BLaER1 (cell line): Measurements from ENCODE around the gene RASAL1.

Source experiments
- H3K27ac ChIP-seq: shearing (Covaris generic); formaldehyde crosslinking; 2 replicates; pipeline ENCODE4 v1.8.1; 2022
- H3K27me3 ChIP-seq: shearing (Covaris generic); formaldehyde crosslinking; 2 replicates; pipeline ENCODE4 v1.8.1; 2022
- H3K36me3 ChIP-seq: shearing (Covaris generic); formaldehyde crosslinking; 2 replicates; pipeline ENCODE4 v1.8.1; 2022
- H3K4me1 ChIP-seq: shearing (Covaris generic); formaldehyde crosslinking; 2 replicates; pipeline ENCODE4 v1.8.1; 2022
- H3K4me2 ChIP-seq: shearing (Covaris generic); formaldehyde crosslinking; 2 replicates; pipeline ENCODE4 v1.8.1; 2022
- H3K4me3 ChIP-seq: shearing (Covaris generic); formaldehyde crosslinking; 2 replicates; pipeline ENCODE4 v1.8.1; 2022
- H3K9ac ChIP-seq: shearing (Covaris generic); formaldehyde crosslinking; 2 replicates; pipeline ENCODE4 v1.8.1; 2022
- H3K9me3 ChIP-seq: shearing (Covaris generic); formaldehyde crosslinking; 2 replicates; pipeline ENCODE4 v1.8.1; 2022
- H4K20me1 ChIP-seq: shearing (Covaris generic); formaldehyde crosslinking; 2 replicates; pipeline ENCODE4 v1.8.1; 2022
- Cebpa-rat ChIP-seq: shearing (Covaris generic); IDR thresholded peaks from 2 replicates; pipeline ENCODE4 v1.8.1; 2022

The RASAL1 gene

DNA sequence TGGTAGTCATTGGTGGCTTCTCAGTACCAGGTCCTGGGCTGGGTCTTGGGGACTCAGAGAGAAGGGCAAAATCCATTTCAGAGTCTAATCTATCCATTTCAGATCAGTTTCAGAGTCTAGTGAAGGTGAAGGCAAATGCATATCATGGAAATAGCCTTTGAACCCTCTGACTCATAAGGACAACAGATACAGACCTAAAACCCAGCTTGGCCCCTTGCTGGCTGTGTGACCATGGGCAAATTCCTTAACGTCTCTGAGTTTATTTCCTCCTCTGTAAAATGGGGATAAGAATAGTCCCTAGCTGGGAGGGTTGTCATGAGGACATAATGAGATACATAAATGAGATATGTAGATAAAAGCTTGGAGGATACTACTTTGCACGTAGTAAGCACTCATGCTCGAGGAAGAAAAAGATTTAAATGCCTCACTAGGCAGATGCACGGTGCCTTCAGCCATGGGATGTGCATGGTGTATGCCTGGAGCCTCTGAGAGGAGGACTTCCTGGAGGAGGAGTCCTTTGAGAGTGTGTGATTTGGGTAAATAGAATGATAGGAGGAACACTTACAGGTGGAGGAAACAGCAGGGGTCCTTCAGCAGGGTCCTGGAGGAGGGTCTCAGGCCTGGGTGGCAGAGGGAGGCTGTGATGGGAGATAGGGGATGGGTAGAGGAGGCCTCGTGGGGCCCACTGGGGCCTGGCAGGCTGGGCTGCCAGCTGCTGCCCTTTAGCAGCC lies 71.0 kb downstream of the RASAL1 start:
- H3K9me3 ChIP-seq: no peaks in the 10 kb centered on the region
- peaks cover 8% of the 10 kb centered on the region; the same call in 1 of the 2 replicates for H3K36me3 ChIP-seq
- H3K4me3 ChIP-seq: no peak overlapping the region
- H3K27ac ChIP-seq: 0 out of 2 replicates have a peak overlapping the region, but pooled peaks have one; percentile 45
- H4K20me1 ChIP-seq: peaks cover 100% of the 10 kb centered on the region
- TF ChIP-seq Cebpa-rat: no peak
- peaks cover 90% of the 10 kb centered on the region for H3K4me1 ChIP-seq
- peak overlapping the region; percentile 94 for H3K4me2 ChIP-seq
- H3K9ac ChIP-seq: no peak overlapping the region
- no peaks in the 10 kb centered on the region for H3K27me3 ChIP-seq

DNA sequence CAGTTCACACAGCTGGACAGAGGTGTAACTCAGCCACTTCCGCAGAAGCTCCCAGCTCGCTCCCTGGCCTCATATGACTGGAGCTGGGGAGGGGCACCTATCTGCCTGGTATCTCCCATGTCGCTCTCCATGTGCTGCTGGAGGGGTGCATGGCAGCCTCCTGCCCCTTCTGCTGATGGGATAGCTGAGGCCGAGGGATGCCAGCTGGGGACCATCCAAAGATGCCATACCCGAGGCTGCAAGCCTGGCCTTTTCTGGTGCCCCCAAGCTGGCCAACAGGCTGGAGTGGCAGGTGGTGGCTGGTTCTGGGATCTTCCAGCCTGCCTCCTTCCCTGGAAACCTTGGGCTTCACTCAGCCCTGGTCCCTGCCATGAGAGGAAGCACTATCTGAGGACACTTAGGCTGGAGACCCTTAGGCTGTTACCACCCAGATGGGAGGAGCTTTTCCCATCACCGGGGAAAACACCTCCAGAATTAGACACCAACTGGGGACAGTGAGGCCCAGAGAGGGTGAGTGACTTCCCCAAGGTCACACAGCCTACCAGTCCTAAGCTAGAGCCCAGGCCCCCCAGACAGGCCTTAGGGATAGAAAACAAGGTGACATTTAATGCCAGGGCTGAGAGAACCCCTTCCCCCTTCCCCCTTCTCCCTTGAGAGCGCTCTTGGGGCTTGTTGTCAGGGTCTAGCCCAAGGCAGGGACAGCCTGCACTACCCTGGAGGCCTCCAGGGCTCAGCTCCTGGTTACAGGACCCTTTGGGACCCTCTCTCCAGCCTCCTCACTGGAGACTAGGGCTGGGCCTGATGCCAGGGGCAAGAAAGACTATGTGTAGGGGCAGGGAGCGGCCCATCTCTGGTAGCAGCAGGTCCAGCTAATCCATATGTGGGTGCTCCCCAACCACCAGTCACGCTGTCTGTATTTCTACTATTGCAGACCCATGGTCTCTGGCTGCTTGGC lies 71.9 kb downstream of the RASAL1 start:
- Histone ChIP-seq H3K9me3 (no peaks in the 10 kb centered on the region), H3K4me3 (no peak overlapping the region), H4K20me1 (peaks cover 100% of the 10 kb centered on the region), H3K27ac (peak overlapping the region; percentile 45), H3K27me3 (no peaks in the 10 kb centered on the region), H3K4me1 (peaks cover 90% of the 10 kb centered on the region), H3K4me2 (peak overlapping the region; percentile 94), H3K9ac (peak overlapping the region; percentile 47), H3K36me3 (peaks cover 8% of the 10 kb centered on the region; the same call in 1 of the 2 replicates)
- TF ChIP-seq Cebpa-rat: no peak

DNA sequence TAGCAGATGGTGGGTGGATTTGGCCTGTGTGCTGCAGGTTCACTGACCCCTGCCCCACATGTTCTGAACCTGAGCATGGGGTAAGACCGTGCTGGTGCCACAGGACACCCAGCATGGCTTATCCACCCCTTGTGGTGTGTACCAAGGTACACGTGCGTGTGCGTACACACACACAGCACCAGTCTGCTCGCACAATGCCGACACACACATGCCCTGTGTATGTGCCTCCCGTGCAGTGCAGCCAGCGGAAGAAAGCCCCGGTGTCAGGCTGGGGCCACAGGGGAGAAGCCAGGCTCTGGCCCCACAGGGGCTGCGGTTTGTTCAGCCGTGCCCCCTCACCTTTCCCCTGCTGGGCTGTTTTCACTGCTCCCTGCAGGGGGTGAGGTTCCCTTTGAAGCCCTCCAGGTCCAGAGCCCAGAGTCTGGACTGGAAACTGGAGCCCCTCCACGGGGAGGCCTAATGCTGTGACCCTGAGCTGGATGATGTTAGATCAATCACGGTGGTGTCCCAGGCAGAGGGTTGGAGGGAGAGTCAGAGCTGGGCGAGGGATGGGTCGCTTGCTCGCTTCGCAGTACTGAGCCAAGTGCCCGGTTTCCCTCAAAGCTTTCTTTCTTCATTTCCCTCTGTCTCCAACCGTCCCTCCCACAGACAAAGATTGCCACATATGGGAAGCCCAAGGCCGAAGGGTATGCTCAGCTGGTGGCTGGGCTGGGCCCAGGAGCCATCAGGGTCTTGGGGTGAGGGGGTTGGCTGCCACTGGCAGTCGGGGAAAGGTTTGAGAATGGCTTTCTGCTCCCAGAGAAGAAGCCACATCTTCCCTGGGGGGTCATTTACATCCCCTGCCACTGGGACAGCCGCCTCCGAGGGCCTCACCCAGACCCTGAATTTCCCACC lies 72.8 kb downstream of the RASAL1 start:
- peak overlapping the region; percentile 47 for H3K9ac ChIP-seq
- H3K4me2 ChIP-seq: peak overlapping the region; percentile 94
- peaks cover 8% of the 10 kb centered on the region; the same call in 1 of the 2 replicates for H3K36me3 ChIP-seq
- peak overlapping the region; percentile 50 for H3K4me3 ChIP-seq
- peaks cover 90% of the 10 kb centered on the region for H3K4me1 ChIP-seq
- peak overlapping the region; percentile 45 for H3K27ac ChIP-seq
- TF ChIP-seq Cebpa-rat: 0 out of 2 replicates have a peak, but pooled peaks have one; percentile 8
- peaks cover 2% of the 10 kb centered on the region; the same call in 1 of the 2 replicates for H3K27me3 ChIP-seq
- peaks cover 94% of the 10 kb centered on the region for H4K20me1 ChIP-seq
- H3K9me3 ChIP-seq: no peaks in the 10 kb centered on the region

DNA sequence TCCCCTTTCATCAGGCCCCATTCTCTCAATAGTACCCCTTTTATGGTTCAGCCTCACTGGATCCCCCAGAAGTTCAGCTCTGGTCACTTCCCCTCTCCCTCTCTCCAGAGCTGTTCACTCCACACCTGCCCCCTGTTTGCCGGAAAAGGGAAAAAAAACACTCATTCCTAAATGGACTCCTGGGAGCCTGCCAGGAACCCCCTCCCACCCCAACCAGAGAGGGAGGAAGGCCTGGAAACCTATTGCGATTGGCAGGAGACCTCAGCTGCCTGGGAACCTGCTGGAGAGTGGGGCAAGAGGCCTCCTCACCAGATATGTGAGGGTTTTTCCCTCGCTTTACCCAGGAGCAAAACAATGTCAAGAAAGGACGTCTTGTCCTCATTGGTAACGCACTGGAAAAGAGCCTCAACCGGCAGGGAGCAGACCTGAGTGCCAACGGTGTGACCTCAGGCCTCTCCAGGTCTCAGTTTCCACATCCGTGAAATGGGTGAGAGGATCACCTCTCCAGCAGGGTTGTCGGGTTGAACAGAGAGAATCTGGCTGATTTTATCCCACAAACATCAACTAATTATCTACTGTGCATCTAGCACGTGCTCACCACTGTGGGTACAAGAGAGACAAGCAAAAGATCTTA lies 74.4 kb downstream of the RASAL1 start:
- peaks cover 86% of the 10 kb centered on the region for H3K4me1 ChIP-seq
- peaks cover 16% of the 10 kb centered on the region; the same call in 1 of the 2 replicates for H3K27me3 ChIP-seq
- no peaks in the 10 kb centered on the region; the same call in 1 of the 2 replicates for H3K36me3 ChIP-seq
- TF ChIP-seq Cebpa-rat: no peak
- H3K9me3 ChIP-seq: no peaks in the 10 kb centered on the region
- H3K27ac ChIP-seq: 0 out of 2 replicates have a peak overlapping the region, but pooled peaks have one; percentile 0
- H4K20me1 ChIP-seq: peaks cover 78% of the 10 kb centered on the region
- H3K4me2 ChIP-seq: peak overlapping the region; percentile 94
- no peak overlapping the region for H3K9ac ChIP-seq
- no peak overlapping the region for H3K4me3 ChIP-seq

DNA sequence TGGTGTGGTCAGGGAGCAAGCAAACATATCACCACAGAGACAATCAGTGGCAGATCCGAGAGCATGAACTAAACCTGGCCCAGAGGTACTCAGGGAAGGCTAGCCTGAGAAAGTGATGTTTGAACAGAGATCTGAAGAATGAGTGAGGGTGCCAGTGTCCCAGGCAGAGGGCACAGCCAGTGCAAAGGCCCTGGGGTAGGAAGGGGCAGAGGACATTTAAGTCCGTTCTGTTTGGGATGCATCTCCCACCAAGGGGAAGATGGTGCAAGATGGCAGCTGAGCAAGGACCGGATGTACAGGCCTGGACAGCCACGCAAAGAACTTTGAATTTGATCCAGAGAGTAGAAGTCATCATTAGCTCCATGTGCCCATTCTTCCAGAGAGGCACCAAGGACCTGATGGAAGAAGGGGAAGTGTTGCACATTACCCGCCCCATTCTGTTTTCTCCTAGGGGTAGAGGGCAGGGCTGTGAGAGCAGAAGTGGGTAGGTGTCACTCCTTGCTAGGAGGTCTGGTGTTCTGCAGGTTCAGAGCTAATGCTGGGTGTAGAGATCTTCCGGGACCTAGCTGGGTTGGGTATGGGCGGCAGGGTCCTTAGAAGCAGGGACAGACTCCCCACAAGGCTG lies 75.1 kb downstream of the RASAL1 start:
- Histone ChIP-seq H3K27ac (no peak overlapping the region), H3K9ac (no peak overlapping the region), H3K4me1 (peaks cover 90% of the 10 kb centered on the region), H3K27me3 (peaks cover 24% of the 10 kb centered on the region; the same call in 1 of the 2 replicates), H4K20me1 (peaks cover 71% of the 10 kb centered on the region), H3K4me2 (peak overlapping the region; percentile 94), H3K9me3 (no peaks in the 10 kb centered on the region), H3K36me3 (no peaks in the 10 kb centered on the region; the same call in 1 of the 2 replicates), H3K4me3 (no peak overlapping the region)
- TF ChIP-seq Cebpa-rat: no peak

DNA sequence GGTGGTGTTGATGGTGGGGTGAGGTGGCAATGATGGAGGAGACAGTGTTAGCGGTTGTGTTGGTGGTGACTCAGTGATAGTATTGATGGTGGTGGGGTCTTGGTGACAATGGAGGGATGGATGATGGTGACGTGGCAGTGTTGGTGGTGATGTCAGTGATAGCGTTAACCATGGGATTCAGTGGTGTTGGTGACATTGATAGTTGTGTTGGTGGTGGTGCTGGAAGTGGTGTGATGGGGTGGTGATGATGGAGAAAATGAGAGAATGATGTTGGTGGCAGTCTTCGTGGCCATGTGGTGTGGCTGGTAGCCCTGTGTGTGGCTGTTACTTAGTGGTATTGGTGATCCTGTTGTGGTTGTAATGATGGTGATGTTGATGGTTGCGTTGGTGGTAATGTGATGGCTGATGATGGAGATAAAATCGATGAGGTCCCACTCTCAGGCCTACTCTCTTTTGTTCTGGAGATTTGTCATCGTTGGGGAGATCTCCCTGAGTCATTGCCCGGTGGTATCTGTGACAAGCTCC lies 76.4 kb downstream of the RASAL1 start:
- no peak overlapping the region for H3K9ac ChIP-seq
- H3K4me3 ChIP-seq: peak overlapping the region; percentile 91; the same call in 1 of the 2 replicates
- H3K4me1 ChIP-seq: peaks cover 90% of the 10 kb centered on the region
- H3K4me2 ChIP-seq: peak overlapping the region; percentile 94
- TF ChIP-seq Cebpa-rat: no peak
- H3K27me3 ChIP-seq: peaks cover 26% of the 10 kb centered on the region; the same call in 1 of the 2 replicates
- H3K9me3 ChIP-seq: no peaks in the 10 kb centered on the region
- H3K36me3 ChIP-seq: no peaks in the 10 kb centered on the region; the same call in 1 of the 2 replicates
- H4K20me1 ChIP-seq: peaks cover 58% of the 10 kb centered on the region
- no peak overlapping the region for H3K27ac ChIP-seq

DNA sequence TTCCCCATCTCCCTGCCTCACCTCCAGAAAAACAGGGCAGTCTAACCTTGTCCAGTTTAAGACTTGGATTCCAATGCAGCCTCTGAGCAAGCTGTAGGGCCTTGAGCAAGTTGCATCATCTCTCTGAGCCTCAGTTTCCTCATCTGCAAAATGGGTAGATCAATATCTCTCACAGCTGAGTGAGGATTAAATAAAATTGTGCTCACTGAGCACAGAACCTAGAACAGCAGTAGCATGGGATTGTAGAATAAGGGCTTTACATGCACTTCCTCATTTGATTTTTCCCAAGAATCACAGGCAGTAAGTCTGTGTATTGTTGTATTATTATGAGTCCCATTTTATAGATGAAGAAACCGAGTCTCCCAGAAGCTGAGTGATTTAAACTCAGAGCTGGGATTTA lies 77.0 kb downstream of the RASAL1 start:
- Histone ChIP-seq H3K27me3 (peaks cover 26% of the 10 kb centered on the region; the same call in 1 of the 2 replicates), H3K4me3 (peak overlapping the region; percentile 91; the same call in 1 of the 2 replicates), H3K4me2 (peak overlapping the region; percentile 94), H3K9ac (no peak overlapping the region), H4K20me1 (peaks cover 52% of the 10 kb centered on the region), H3K27ac (no peak overlapping the region), H3K4me1 (peaks cover 89% of the 10 kb centered on the region), H3K9me3 (no peaks in the 10 kb centered on the region), H3K36me3 (no peaks in the 10 kb centered on the region; the same call in 1 of the 2 replicates)
- no peak for TF ChIP-seq Cebpa-rat
